ENCODE results near the gene PRSS22.

- no peak for TF ChIP-seq CTCF (IDR thresholded peaks at IDR 0.05; ENCODE audit: poor library complexity, severe bottlenecking)
- TF ChIP-seq RAD21 (conservative IDR thresholded peaks at IDR 0.05), result no peak
These were observed 43.2 kb downstream of the PRSS22 start for GRCh38 chr16:2814551-2815298.
